ENCODE results near the gene RNF43.

DNA sequence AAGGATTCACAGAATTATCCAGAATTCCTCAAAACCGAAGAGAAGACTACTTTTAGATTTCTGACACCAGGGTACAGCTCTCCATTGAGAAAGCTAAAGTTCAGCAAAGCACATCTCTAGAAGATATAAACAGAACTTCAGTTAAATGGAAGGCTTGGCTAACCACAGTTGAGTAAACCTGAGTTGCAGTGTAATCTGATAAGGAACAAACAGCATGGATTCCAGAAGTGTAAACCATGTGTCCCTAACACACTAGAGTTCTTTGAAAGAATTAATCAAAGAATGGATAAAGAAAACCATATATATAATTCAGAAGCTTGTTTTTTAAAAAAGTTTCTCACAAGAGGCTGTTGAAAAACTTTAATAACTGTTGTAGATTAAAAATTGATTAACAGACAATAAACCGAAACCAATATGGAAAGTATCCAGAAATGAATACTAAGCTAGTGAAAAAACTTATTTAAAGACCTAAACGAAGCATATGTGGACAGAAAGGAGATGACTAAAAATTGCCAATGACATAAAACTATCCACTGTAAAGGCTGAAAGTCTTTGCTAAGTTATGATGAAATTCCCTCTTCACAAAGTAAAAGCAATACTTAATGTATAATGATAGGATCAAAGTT is 4.3 kb downstream of the RNF43 start:
- TF ChIP-seq FOXP2 (optimal IDR thresholded peaks at IDR 0.05; ENCODE audit: borderline replicate concordance, extremely low read depth, extremely low read length, insufficient read depth) (no peak), POLR2AphosphoS5 (IDR thresholded peaks at IDR 0.05; ENCODE audit: low read depth, low read length) (no peak), TAF1 (IDR thresholded peaks at IDR 0.05; ENCODE audit: borderline replicate concordance, insufficient read depth, low read length) (no peak), SIN3A (IDR thresholded peaks at IDR 0.05; ENCODE audit: borderline replicate concordance, insufficient read depth, low read length) (no peak)
- TF ChIP-seq, protein P1, sequence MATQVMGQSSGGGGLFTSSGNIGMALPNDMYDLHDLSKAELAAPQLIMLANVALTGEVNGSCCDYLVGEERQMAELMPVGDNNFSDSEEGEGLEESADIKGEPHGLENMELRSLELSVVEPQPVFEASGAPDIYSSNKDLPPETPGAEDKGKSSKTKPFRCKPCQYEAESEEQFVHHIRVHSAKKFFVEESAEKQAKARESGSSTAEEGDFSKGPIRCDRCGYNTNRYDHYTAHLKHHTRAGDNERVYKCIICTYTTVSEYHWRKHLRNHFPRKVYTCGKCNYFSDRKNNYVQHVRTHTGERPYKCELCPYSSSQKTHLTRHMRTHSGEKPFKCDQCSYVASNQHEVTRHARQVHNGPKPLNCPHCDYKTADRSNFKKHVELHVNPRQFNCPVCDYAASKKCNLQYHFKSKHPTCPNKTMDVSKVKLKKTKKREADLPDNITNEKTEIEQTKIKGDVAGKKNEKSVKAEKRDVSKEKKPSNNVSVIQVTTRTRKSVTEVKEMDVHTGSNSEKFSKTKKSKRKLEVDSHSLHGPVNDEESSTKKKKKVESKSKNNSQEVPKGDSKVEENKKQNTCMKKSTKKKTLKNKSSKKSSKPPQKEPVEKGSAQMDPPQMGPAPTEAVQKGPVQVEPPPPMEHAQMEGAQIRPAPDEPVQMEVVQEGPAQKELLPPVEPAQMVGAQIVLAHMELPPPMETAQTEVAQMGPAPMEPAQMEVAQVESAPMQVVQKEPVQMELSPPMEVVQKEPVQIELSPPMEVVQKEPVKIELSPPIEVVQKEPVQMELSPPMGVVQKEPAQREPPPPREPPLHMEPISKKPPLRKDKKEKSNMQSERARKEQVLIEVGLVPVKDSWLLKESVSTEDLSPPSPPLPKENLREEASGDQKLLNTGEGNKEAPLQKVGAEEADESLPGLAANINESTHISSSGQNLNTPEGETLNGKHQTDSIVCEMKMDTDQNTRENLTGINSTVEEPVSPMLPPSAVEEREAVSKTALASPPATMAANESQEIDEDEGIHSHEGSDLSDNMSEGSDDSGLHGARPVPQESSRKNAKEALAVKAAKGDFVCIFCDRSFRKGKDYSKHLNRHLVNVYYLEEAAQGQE (IDR thresholded peaks at IDR 0.05; ENCODE audit: insufficient read depth in 1 of 2, low read depth in 2 of 2, low read length in 2 of 2) = no peak

Measured in PFSK-1 (cell line).